HCT116 (cell line): ENCODE results near the gene NEK1. TPM values are rescaled to one million over a fixed set of nuclear protein-coding genes. Genes with fewer than 3 reads are reported as not detected.

Experiments used
- ATAC-seq: fragments of 200-7000 bp; cut with Tn5 transposase; 2 replicates; pipeline ENCODE4 v1.9.1; 2020; ENCODE audit warnings: mild to moderate bottlenecking, moderate library complexity
- BruUV-seq: library from RNA; stranded (reverse); fragments of 400-500 nt; replicated peaks from 2 replicates; lab custom pipeline; 2021; lab: Mats Ljungman, UMichigan
- CTCF ChIA-PET: fragments of 300-600 bp; sonication (Branson Sonifier 250); formaldehyde crosslinking; loops from one replicate; lab custom pipeline; 2021; ENCODE audit warnings: antibody characterized with exemption; lab: Charles Lee
- POLR2A ChIA-PET: fragments of 300-600, 350-600 bp; sonication (Branson Sonifier 250); formaldehyde crosslinking; loops from one replicate; lab custom pipeline; 2021; ENCODE audit warnings: antibody characterized with exemption; lab: Charles Lee
- RAD21 ChIA-PET, 2 experiments: fragments of 300-600 bp; sonication (Branson Sonifier 250); formaldehyde crosslinking; loops; one replicate each; lab custom pipeline; 2023; ENCODE audit warnings: low total read pairs in 2 of 2; ENCODE audit not compliant: uncharacterized antibody in 2 of 2, unreplicated experiment in 2 of 2, low non-redundant PET in 1 of 2; lab: Charles Lee
- DNase-seq: peaks from one replicate; pipeline ENCODE4 v3.0.0-alpha.2; 2010; ENCODE audit warnings: low read depth, low spot score
- H2AFZ ChIP-seq: fragments of 200-600 bp; shearing (Covaris generic), sonication (generic); 2 replicates; pipeline ENCODE4 v1.6.1; 2017; ENCODE audit warnings: low read depth, mixed run types, mixed read lengths, antibody characterized with exemption, low read length; ENCODE audit not compliant: poor library complexity, severe bottlenecking
- H3K27ac ChIP-seq: 2 replicates; pipeline ENCODE4 v1.5.1; 2012; ENCODE audit warnings: low read depth, low read length
- H3K27me3 ChIP-seq: fragments of 200-600 bp; sonication (generic); 2 replicates; pipeline ENCODE4 v1.6.1; 2016; ENCODE audit warnings: mixed run types, low read length, mixed read lengths; ENCODE audit not compliant: insufficient read depth
- H3K36me3 ChIP-seq, 2 experiments: fragments of 200-500 bp in 1 of 2; fragments of 200-600 bp in 1 of 2; sonication (Bioruptor generic) in 1 of 2; sonication (generic) in 1 of 2; 2 replicates each; pipeline versions ENCODE4 v1.5.1 to v1.6.1; 2014 to 2016; ENCODE audit warnings: low read length in 2 of 2, inconsistent platforms in 1 of 2, mixed read lengths in 1 of 2, mixed run types in 1 of 2; ENCODE audit not compliant: insufficient read depth in 2 of 2, control insufficient read depth in 1 of 2
- H3K4me1 ChIP-seq, 2 experiments: fragments of 200-600 bp in 1 of 2; sonication (generic) in 1 of 2; 2 replicates each; pipeline versions ENCODE4 v1.5.1 to v1.6.1; 2012 to 2017; ENCODE audit warnings: low read length in 2 of 2, inconsistent platforms in 1 of 2, mild to moderate bottlenecking in 1 of 2, mixed read lengths in 1 of 2, mixed run types in 1 of 2, moderate library complexity in 1 of 2; ENCODE audit not compliant: insufficient read depth in 2 of 2, control insufficient read depth in 1 of 2
- H3K4me2 ChIP-seq: fragments of 200-600 bp; sonication (generic); 2 replicates; pipeline ENCODE4 v1.6.1; 2017; ENCODE audit warnings: mixed run types, low read length, mixed read lengths
- H3K4me3 ChIP-seq, 2 experiments: fragments of 200-600 bp in 1 of 2; sonication (generic) in 1 of 2; replicated peaks in 1 of 2; 2 replicates each; pipeline ENCODE4 v1.5.1; 2011 to 2016; ENCODE audit warnings: low read length in 2 of 2, control low read depth in 1 of 2, low read depth in 1 of 2, mild to moderate bottlenecking in 1 of 2, mixed read lengths in 1 of 2, mixed run types in 1 of 2
- H3K79me2 ChIP-seq: fragments of 200-600 bp; sonication (generic); 2 replicates; pipeline ENCODE4 v1.6.1; 2017; ENCODE audit warnings: mild to moderate bottlenecking, mixed run types, low read length, moderate library complexity, mixed read lengths; ENCODE audit not compliant: insufficient read depth
- H3K9ac ChIP-seq: fragments of 200-600 bp; sonication (generic); 2 replicates; pipeline ENCODE4 v1.6.1; 2016; ENCODE audit warnings: low read length, mixed read lengths
- H3K9me2 ChIP-seq: fragments of 200-600 bp; sonication (generic), shearing (Covaris generic); 2 replicates; pipeline ENCODE4 v1.6.1; 2017; ENCODE audit warnings: mixed run types, mild to moderate bottlenecking, moderate library complexity; ENCODE audit not compliant: insufficient read depth
- H3K9me3 ChIP-seq, 2 experiments: fragments of 200-500 bp in 1 of 2; fragments of 200-600 bp in 1 of 2; sonication (Bioruptor generic) in 1 of 2; sonication (generic) in 1 of 2; 2 replicates each; pipeline ENCODE4 v1.6.1; 2014 to 2017; ENCODE audit warnings: low read length in 2 of 2, mixed read lengths in 2 of 2, inconsistent platforms in 1 of 2, low read depth in 1 of 2, mild to moderate bottlenecking in 1 of 2, mixed run types in 1 of 2, moderate library complexity in 1 of 2; ENCODE audit not compliant: control insufficient read depth in 1 of 2, insufficient read depth in 1 of 2
- H4K20me1 ChIP-seq: fragments of 200-600 bp; sonication (generic), shearing (Covaris generic); 2 replicates; pipeline ENCODE4 v1.6.1; 2017; ENCODE audit warnings: mixed run types, mild to moderate bottlenecking, moderate library complexity; ENCODE audit not compliant: insufficient read depth
- EGR1 ChIP-seq: IDR thresholded peaks from 2 replicates; pipeline ENCODE4 v1.6.1; 2012; ENCODE audit warnings: low read depth
- JUND ChIP-seq: IDR thresholded peaks from 2 replicates; pipeline ENCODE4 v1.6.1; 2012
- POLR2AphosphoS5 ChIP-seq: IDR thresholded peaks from 2 replicates; pipeline ENCODE4 v1.6.1; 2011; ENCODE audit warnings: mild to moderate bottlenecking, low read depth, low read length, moderate library complexity
- RAD21 ChIP-seq: IDR thresholded peaks from 2 replicates; pipeline ENCODE4 v1.6.1; 2012; ENCODE audit warnings: low read depth, mild to moderate bottlenecking
- TCF7L2 ChIP-seq: IDR thresholded peaks from 2 replicates; pipeline ENCODE4 v1.7.0; 2011; ENCODE audit warnings: borderline replicate concordance, inconsistent platforms; ENCODE audit not compliant: insufficient read depth, insufficient read length; ENCODE audit errors: extremely low read depth
- ZBTB33 ChIP-seq: IDR thresholded peaks from 2 replicates; pipeline ENCODE4 v1.6.1; 2011; ENCODE audit warnings: mild to moderate bottlenecking, low read length, moderate library complexity; ENCODE audit not compliant: insufficient replicate concordance; ENCODE audit errors: extremely low read depth
- ZFX ChIP-seq: fragments of 450-650 bp; IDR thresholded peaks from 2 replicates; pipeline ENCODE4 v1.6.1; 2017
- intact Hi-C: fragments of 100-400 bp; cut with micrococcal nuclease; formaldehyde crosslinking; loops from 2 replicates; pipeline ENCODE4 v1.10.0; 2022
- total RNA-seq: library from RNA; stranded (reverse); gene quantifications from one replicate; pipeline ENCODE4 v1.2.1, GENCODE V29; 2021; ENCODE audit not compliant: unreplicated experiment
- TF ChIP-seq, protein P1 (sequence below): IDR thresholded peaks from 2 replicates; pipeline ENCODE4 v1.6.1; 2012

NEK1 gene
- total RNA-seq, 1 experiment from 2014 or later, result 13.3 TPM

DNA sequence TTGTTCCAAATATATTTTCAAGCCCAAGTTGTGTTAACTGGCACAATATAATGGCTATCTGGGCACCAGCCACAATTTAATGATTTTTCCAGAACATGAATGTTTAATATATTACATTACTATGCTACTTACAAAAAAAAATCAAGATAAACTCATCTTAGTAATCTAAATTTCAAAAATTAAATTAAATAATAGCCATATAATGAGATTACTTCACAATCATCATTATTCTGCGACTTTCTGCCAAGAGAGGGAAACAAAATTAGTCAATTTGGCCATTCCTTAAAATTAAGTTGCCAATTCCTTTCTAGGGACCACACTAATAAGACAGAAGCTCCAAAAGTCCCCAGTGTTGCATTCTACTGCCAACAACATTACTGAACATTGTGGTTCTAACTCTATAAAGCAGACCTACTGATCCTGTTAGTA, 7.5 kb downstream of the NEK1 start:
- ChIA-PET POLR2A (no interaction called here), CTCF (no interaction called here), RAD21 (no interaction called here)
- TF ChIP-seq ZFX, result no peak
- no peak for TF ChIP-seq POLR2AphosphoS5
- TF ChIP-seq, protein P1, sequence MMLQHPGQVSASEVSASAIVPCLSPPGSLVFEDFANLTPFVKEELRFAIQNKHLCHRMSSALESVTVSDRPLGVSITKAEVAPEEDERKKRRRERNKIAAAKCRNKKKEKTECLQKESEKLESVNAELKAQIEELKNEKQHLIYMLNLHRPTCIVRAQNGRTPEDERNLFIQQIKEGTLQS, result no peak
- no peak for TF ChIP-seq ZBTB33
- TF ChIP-seq TCF7L2, result no peak
- no peak for TF ChIP-seq RAD21
- no peak for TF ChIP-seq EGR1
- TF ChIP-seq JUND, result no peak
- peaks cover 14% of the 10 kb centered on the region for H3K79me2 ChIP-seq
- ATAC-seq, result 0 out of 2 replicates have a peak, but pooled peaks have one; percentile 14
- H3K27ac ChIP-seq, result no peak overlapping the region; the same call in 1 of the 2 replicates
- no peaks in the 10 kb centered on the region for H3K9me2 ChIP-seq
- DNase-seq, result no peak
- H3K4me1 ChIP-seq, result peaks cover 7 to 13% of the 10 kb centered on the region in 2 experiments; a peak in 3 of 4 replicates
- H3K36me3 ChIP-seq, result peaks cover 6 to 8% of the 10 kb centered on the region in 2 experiments; a peak in 2 of 4 replicates
- BruUV-seq, result no TSS peak
- H3K27me3 ChIP-seq, result no peaks in the 10 kb centered on the region
- intact Hi-C loops, result no loop called here
- H3K4me3 ChIP-seq, result no peak overlapping the region
- 0 out of 2 replicates have a peak overlapping the region, but pooled peaks have one; percentile 2 for H3K9ac ChIP-seq
- H3K9me3 ChIP-seq, result no peaks in the 10 kb centered on the region
- no peaks in the 10 kb centered on the region for H4K20me1 ChIP-seq
- H2AFZ ChIP-seq, result no peak overlapping the region
- H3K4me2 ChIP-seq, result peak overlapping the region; percentile 26; the same call in 1 of the 2 replicates
